NCI-H2196 treated with DMSO at 0.1 percent for 48 hours (cell line): ENCODE results near the gene GALNT7.

ENCODE experiments used
- DNase-seq: peaks from one replicate; lab custom pipeline; 2025; ENCODE audit not compliant: unreplicated experiment; lab: John Stamatoyannopoulos, UW

GALNT7 gene

DNA sequence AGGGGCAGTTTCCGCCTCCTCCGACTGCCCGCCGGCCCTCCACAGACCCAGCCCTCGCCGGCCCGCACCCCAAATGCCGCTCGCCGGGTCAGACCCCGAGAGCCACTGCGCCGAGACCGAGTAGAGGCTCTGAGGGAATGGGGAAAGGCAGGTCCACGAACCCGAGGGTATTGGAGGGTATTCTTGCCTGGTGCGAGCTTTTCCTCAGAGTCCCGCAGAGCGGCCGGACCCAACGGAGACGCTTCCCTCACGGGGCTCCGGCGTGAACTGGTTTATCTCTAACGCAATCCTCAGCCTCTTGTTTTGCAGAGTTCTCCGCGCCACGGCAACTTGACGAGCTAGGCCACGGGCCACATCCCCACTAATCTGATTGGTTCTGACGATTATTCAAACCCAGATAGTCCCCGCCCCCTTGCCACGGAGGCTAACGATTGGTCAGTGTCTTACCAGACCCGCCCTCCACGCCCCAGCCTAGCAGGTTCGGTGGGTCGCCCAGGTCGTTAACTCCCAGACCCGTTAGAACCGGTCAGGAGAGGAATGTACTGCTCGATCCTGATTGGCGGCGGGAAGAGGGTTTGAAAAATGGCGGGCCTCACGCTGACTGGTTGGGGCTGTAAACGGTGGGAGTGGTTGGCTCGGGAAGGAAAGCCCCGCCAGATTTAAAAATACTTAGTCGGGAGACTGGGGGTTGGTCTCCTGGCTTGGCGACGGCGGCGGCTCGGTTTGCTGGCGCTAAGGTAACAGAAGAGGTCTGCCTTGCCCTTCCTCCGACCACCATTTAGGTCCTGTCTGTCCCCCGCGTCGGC lies 165.7 kb downstream of the GALNT7 start, which contains the start of gene HMGB2:
TSS of gene HMGB2 (minus strand) at position 274 of the 806 bp plus-strand sequence. CDS start 709 bp downstream, outside the sequence.
- peak; percentile 90 for DNase-seq

DNA sequence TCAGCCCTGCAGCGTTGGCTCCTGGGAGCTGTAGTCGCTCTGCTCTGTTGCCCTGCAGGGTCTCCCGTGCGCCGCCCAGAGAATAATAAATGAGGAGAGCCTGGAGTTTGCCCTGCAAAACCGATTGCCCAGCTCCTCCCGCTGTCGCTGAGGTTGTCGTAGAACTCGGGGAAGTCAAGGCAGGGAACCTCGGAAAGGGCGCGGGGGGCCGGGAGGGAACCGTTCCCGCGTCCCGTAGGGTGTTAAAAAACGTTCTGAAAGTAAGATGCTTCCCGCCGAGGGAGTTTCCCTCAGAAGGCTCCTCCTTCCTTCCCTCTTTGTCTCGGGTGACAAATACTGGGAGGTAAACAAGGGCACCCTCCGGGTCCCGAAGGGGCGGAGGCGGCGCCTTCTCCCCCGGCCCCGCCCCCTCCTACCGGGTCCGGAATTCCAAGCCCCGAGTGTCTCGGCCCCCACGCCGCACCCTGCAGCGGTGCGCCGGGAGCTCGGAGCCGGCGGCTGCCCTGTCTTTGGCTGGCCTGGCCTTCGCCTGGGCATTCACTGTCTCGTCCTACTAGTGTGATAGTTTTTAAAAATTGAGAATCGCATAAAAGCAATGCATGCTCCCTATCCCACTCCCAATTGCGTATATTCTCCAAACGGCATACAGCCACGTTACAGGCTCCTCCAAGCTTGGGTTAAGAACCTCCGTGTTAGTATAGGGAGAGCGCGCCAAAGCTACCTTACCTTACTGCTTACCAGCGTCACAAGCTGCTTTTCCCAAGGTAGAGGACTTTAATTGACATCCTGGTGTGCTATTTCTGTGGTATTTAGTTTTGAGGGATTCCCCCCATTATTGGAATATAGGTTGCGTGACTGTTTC lies 166.5 kb downstream of the GALNT7 start:
- DNase-seq, result peak; percentile 37

- DNase-seq, result no peak
These were observed 168.9 kb downstream of the GALNT7 start for GRCh38 chr4:173337463-173337862.

DNA sequence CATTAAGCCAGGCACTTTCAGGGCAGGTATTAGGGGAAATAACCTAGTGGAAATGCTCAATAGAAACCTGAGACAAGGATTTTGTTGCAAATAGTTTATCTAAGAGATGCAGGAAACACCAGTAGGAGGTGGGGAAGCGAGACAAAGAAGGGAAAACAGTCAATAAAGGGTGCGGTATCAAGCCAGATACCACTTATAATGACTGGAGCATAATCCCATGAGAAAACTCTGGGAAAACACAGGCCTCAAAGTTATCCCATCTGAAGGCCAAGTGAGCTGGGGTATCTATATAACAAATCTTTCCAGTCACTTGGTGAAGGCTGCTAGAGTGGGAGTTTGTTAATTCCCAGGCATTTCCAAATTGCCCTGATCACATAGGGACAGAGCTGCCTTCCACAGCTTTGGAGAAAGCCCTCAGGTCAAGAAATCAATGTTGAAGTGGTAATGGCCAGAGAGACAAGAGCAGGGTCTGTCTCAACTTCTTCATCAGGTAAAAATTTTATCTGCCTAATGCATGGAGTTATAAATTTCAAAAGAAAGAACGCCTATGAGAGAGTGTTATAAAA lies 175.3 kb downstream of the GALNT7 start:
- DNase-seq, result no peak

- no peak for DNase-seq
These were observed 177.0 kb downstream of the GALNT7 start for GRCh38 chr4:173345648-173346047.

- no peak for DNase-seq
These were observed 177.5 kb downstream of the GALNT7 start for GRCh38 chr4:173346074-173346473.

GRCh38 chr4:173347467-173347866 lies 178.9 kb downstream of the GALNT7 start:
- no peak for DNase-seq

DNA sequence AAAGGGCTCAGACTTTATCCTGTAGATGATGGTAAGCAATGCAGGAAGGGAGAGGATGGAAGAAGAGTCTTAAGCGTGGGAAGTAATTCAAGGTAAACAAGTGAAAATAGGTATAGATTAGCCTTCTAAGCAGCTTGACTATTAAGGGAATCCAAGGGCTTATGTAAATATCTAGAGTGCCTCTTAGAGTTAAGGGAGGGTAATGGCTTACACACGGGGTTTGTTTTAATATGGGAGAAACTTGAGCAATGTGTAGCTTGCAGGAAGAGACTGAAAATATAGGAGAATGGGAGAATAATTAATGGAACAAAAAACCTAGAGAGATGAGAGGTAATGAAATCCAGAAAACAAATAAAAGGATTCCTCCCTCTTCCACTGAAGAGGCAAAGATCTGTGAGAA lies 189.3 kb downstream of the GALNT7 start:
- no peak for DNase-seq

GRCh38 chr4:173360587-173361221 lies 192.1 kb downstream of the GALNT7 start:
- DNase-seq, result no peak

- no peak for DNase-seq
These were observed 194.1 kb downstream of the GALNT7 start for GRCh38 chr4:173362666-173363065.

- no peak for DNase-seq
These were observed 196.9 kb downstream of the GALNT7 start for GRCh38 chr4:173365359-173365996.

DNA sequence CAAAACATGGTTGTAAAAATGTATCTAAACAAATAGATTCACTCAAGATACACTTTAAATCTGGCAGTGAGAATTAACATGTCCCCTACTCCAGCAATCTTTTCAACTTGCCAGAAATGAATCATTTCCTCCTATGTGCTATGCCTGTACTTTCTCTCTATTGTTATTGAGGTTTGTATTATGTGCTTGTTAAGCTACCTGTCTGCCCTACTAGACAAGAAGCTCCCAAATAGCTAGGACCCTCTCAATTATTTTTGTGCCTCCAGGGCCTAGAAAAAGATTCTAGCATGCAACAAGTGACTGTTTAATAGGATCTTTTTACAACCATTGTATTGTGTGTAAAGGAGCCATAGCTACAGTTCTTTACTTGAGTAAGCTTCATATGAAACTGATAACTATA lies 198.7 kb downstream of the GALNT7 start:
- no peak for DNase-seq

- DNase-seq, result no peak
These were observed 199.3 kb downstream of the GALNT7 start for GRCh38 chr4:173367946-173368345.

- DNase-seq, result no peak
These were observed 201.5 kb downstream of the GALNT7 start for GRCh38 chr4:173370130-173370476.

GRCh38 chr4:173370477-173371291 lies 202.1 kb downstream of the GALNT7 start, which contains the start of gene SAP30:
TSS of gene SAP30 (plus strand) at chr4:173370954. CDS start at chr4:173371183, 229 bp downstream.
- peak; percentile 77 for DNase-seq

- no peak for DNase-seq
These were observed 202.9 kb downstream of the GALNT7 start for GRCh38 chr4:173371292-173372192.
